WTC11 (cell line): ENCODE results near the gene USP49. TPM values are rescaled to one million over a fixed set of nuclear protein-coding genes. Genes with fewer than 3 reads are reported as not detected.
A peak's percentile ranks its signal among the peaks of the same experiment; 100 is the strongest.

ENCODE experiments used
- ATAC-seq: fragments of 200-7000 bp; cut with Tn5 transposase; 2 replicates; pipeline ENCODE4 v1.10.0; 2021; ENCODE audit warnings: mild to moderate bottlenecking, moderate library complexity
- CTCF ChIA-PET: fragments of 300-600 bp; sonication (Branson Sonifier 250); formaldehyde crosslinking; loops from one replicate; lab custom pipeline; 2021; ENCODE audit warnings: antibody characterized with exemption; lab: Charles Lee
- POLR2A ChIA-PET: fragments of 350-600 bp; sonication (Branson Sonifier 250); formaldehyde crosslinking; loops from one replicate; lab custom pipeline; 2021; ENCODE audit warnings: antibody characterized with exemption; lab: Charles Lee
- DNase-seq: peaks from one replicate; pipeline ENCODE4 v3.0.0; 2021; ENCODE audit warnings: low spot score
- H3K27ac Mint-ChIP-seq: 2 replicates; pipeline ENCODE4 v1.8.0; 2021; ENCODE audit warnings: mixed read lengths
- H3K27me3 Mint-ChIP-seq: 2 replicates; pipeline ENCODE4 v1.8.0; 2021; ENCODE audit warnings: low read depth, mild to moderate bottlenecking, moderate library complexity, mixed read lengths
- H3K36me3 Mint-ChIP-seq: 2 replicates; pipeline ENCODE4 v1.8.0; 2021; ENCODE audit warnings: mixed read lengths
- H3K4me1 Mint-ChIP-seq: 2 replicates; pipeline ENCODE4 v1.8.0; 2022; ENCODE audit warnings: mixed read lengths
- H3K4me3 Mint-ChIP-seq: 2 replicates; pipeline ENCODE4 v1.8.0; 2021; ENCODE audit warnings: mild to moderate bottlenecking, moderate library complexity, mixed read lengths
- H3K9me3 Mint-ChIP-seq: 2 replicates; pipeline ENCODE4 v1.8.0; 2021; ENCODE audit warnings: mixed read lengths
- ATF3 ChIP-seq: sonication (generic); formaldehyde crosslinking; conservative IDR thresholded peaks from 2 replicates; pipeline ENCODE4 v1.8.1; 2022; ENCODE audit warnings: mild to moderate bottlenecking, missing genetic modification reagents
- CBFB ChIP-seq: sonication (generic); formaldehyde crosslinking; IDR thresholded peaks from 2 replicates; pipeline ENCODE4 v1.8.1; 2022; ENCODE audit warnings: mild to moderate bottlenecking, low read depth, missing genetic modification reagents
- E2F4 ChIP-seq: sonication (generic); formaldehyde crosslinking; IDR thresholded peaks from 2 replicates; pipeline ENCODE4 v1.8.1; 2022; ENCODE audit warnings: low read depth, mild to moderate bottlenecking, moderate library complexity, missing genetic modification reagents, borderline replicate concordance
- FOXJ3 ChIP-seq: sonication (generic); formaldehyde crosslinking; IDR thresholded peaks from 2 replicates; pipeline ENCODE4 v1.9.0; 2021; ENCODE audit warnings: missing genetic modification reagents, mild to moderate bottlenecking, borderline replicate concordance
- FOXP4 ChIP-seq: sonication (generic); formaldehyde crosslinking; IDR thresholded peaks from 2 replicates; pipeline ENCODE4 v1.8.0; 2022; ENCODE audit warnings: mild to moderate bottlenecking, missing genetic modification reagents
- HMGA2 ChIP-seq: fragments of 250-450 bp; sonication (Bioruptor Pico); IDR thresholded peaks from 2 replicates; pipeline ENCODE4 v1.4.0; 2021; ENCODE audit warnings: mild to moderate bottlenecking, moderate library complexity
- HMGXB4 ChIP-seq: sonication (generic); formaldehyde crosslinking; IDR thresholded peaks from 2 replicates; pipeline ENCODE4 v1.8.1; 2023; ENCODE audit warnings: mild to moderate bottlenecking, moderate library complexity, missing genetic modification reagents
- IRF2 ChIP-seq: sonication (generic); formaldehyde crosslinking; IDR thresholded peaks from 2 replicates; pipeline ENCODE4 v1.8.0; 2022; ENCODE audit warnings: low read depth, missing genetic modification reagents, borderline replicate concordance
- MXD4 ChIP-seq: fragments of 250-450 bp; sonication (Bioruptor Pico); IDR thresholded peaks from 2 replicates; pipeline ENCODE4 v1.8.0; 2021; ENCODE audit warnings: mild to moderate bottlenecking, moderate library complexity, borderline replicate concordance
- NFE2L1 ChIP-seq: sonication (generic); formaldehyde crosslinking; IDR thresholded peaks from 2 replicates; pipeline ENCODE4 v1.8.1; 2023; ENCODE audit warnings: missing genetic modification reagents
- NR3C1 ChIP-seq: sonication (generic); formaldehyde crosslinking; conservative IDR thresholded peaks from 2 replicates; pipeline ENCODE4 v1.8.1; 2023; ENCODE audit warnings: low read depth, mild to moderate bottlenecking, missing genetic modification reagents
- SMAD4 ChIP-seq: sonication (generic); formaldehyde crosslinking; IDR thresholded peaks from 2 replicates; pipeline ENCODE4 v1.8.0; 2022; ENCODE audit warnings: mild to moderate bottlenecking, missing genetic modification reagents
- USF2 ChIP-seq: sonication (generic); formaldehyde crosslinking; IDR thresholded peaks from 2 replicates; pipeline ENCODE4 v1.8.1; 2023; ENCODE audit warnings: mild to moderate bottlenecking, missing genetic modification reagents, moderate library complexity
- ZNF232 ChIP-seq: sonication (generic); formaldehyde crosslinking; IDR thresholded peaks from 2 replicates; pipeline ENCODE4 v1.8.0; 2022; ENCODE audit warnings: mild to moderate bottlenecking, missing genetic modification reagents
- ZNF263 ChIP-seq: sonication (generic); formaldehyde crosslinking; IDR thresholded peaks from 2 replicates; pipeline ENCODE4 v1.8.1; 2022; ENCODE audit warnings: low read depth, mild to moderate bottlenecking, moderate library complexity, missing genetic modification reagents
- ZNF281 ChIP-seq: sonication (generic); formaldehyde crosslinking; IDR thresholded peaks from 2 replicates; pipeline ENCODE4 v1.8.0; 2023; ENCODE audit warnings: mild to moderate bottlenecking, missing genetic modification reagents
- ZNF423 ChIP-seq: fragments of 250-450 bp; sonication (Bioruptor Pico); IDR thresholded peaks from 2 replicates; pipeline ENCODE4 v2.1.2; 2022; ENCODE audit warnings: mild to moderate bottlenecking, moderate library complexity
- ZNF532 ChIP-seq: fragments of 250-450 bp; sonication (Bioruptor Pico); IDR thresholded peaks from 2 replicates; pipeline ENCODE4 v1.9.0; 2021; ENCODE audit warnings: mild to moderate bottlenecking, borderline replicate concordance
- ZSCAN18 ChIP-seq: fragments of 250-450 bp; sonication (Bioruptor Pico); IDR thresholded peaks from 2 replicates; pipeline ENCODE4 v2.1.2; 2022; ENCODE audit warnings: mild to moderate bottlenecking, moderate library complexity
- total RNA-seq: library from RNA; stranded (reverse); gene quantifications from 3 replicates; pipeline ENCODE4 v1.2.3, GENCODE V29; 2021

Gene USP49
- total RNA-seq, 1 experiment from 2014 or later, result 18.4 TPM

GRCh38 chr6:41909727-41910126, 14.6 kb upstream of the USP49 start (continued):
- TF ChIP-seq HMGXB4 (CRISPR knock-in tag), result no peak

- H3K27ac Mint-ChIP-seq, result no peak overlapping the region
- POLR2A ChIA-PET, result no interaction called here
- TF ChIP-seq NFE2L1 (CRISPR knock-in tag) (no peak), NR3C1 (CRISPR knock-in tag) (no peak), HMGA2 (CRISPR knock-in tag) (no peak), USF2 (CRISPR knock-in tag) (no peak), ZSCAN18 (CRISPR knock-in tag) (no peak), E2F4 (CRISPR knock-in tag) (no peak), SMAD4 (CRISPR knock-in tag) (no peak), FOXJ3 (CRISPR knock-in tag) (no peak), IRF2 (CRISPR knock-in tag) (no peak), ATF3 (CRISPR knock-in tag) (no peak), ZNF281 (CRISPR knock-in tag) (no peak), CBFB (CRISPR knock-in tag) (no peak), ZNF423 (CRISPR knock-in tag) (no peak), ZNF232 (CRISPR knock-in tag) (no peak), ZNF263 (CRISPR knock-in tag) (no peak), ZNF532 (CRISPR knock-in tag) (no peak), MXD4 (CRISPR knock-in tag) (no peak), FOXP4 (CRISPR knock-in tag) (no peak)
These were observed 6.8 kb upstream of the USP49 start for GRCh38 chr6:41901882-41902519.

More at GRCh38 chr6:41901882-41902519, 6.8 kb upstream of the USP49 start:
- CTCF ChIA-PET, result interaction anchor here (0.6 to 1.0 kb wide), 2 partner anchors 19 to 45 kb away, joined by 3 read pairs; partner anchors contain the start of genes BYSL and MED20
- peaks cover 18% of the 10 kb centered on the region for H3K36me3 Mint-ChIP-seq
- no peak overlapping the region for H3K4me3 Mint-ChIP-seq
- ATAC-seq (peak; percentile 56; the same call in 1 of the 2 replicates), DNase-seq (peak; percentile 46)
- no peaks in the 10 kb centered on the region for H3K9me3 Mint-ChIP-seq
- H3K4me1 Mint-ChIP-seq, result peaks cover 6% of the 10 kb centered on the region; the same call in 1 of the 2 replicates
- H3K27me3 Mint-ChIP-seq, result no peaks in the 10 kb centered on the region
